Bladder microvascular endothelial cell (primary cell): ENCODE results near the gene UTP11. TPM values are rescaled to one million over a fixed set of nuclear protein-coding genes. Genes with fewer than 3 reads are reported as not detected.

ENCODE experiments used
- total RNA-seq: library from RNA; depleted of rRNA; stranded (reverse); fragments of >200 nt; gene quantifications from 2 replicates; pipeline ENCODE4 v1.2.3, GENCODE V29; 2014

Gene UTP11, protein sequence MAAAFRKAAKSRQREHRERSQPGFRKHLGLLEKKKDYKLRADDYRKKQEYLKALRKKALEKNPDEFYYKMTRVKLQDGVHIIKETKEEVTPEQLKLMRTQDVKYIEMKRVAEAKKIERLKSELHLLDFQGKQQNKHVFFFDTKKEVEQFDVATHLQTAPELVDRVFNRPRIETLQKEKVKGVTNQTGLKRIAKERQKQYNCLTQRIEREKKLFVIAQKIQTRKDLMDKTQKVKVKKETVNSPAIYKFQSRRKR
- 25.0 and 29.5 TPM in 2 replicates for total RNA-seq

GRCh38 chr1:38012363-38013226 is at the start of gene UTP11:
Gene UTP11, plus strand, starts transcription at chr1:38012734. Its CDS starts 69 bp downstream, at chr1:38012803.

DNA sequence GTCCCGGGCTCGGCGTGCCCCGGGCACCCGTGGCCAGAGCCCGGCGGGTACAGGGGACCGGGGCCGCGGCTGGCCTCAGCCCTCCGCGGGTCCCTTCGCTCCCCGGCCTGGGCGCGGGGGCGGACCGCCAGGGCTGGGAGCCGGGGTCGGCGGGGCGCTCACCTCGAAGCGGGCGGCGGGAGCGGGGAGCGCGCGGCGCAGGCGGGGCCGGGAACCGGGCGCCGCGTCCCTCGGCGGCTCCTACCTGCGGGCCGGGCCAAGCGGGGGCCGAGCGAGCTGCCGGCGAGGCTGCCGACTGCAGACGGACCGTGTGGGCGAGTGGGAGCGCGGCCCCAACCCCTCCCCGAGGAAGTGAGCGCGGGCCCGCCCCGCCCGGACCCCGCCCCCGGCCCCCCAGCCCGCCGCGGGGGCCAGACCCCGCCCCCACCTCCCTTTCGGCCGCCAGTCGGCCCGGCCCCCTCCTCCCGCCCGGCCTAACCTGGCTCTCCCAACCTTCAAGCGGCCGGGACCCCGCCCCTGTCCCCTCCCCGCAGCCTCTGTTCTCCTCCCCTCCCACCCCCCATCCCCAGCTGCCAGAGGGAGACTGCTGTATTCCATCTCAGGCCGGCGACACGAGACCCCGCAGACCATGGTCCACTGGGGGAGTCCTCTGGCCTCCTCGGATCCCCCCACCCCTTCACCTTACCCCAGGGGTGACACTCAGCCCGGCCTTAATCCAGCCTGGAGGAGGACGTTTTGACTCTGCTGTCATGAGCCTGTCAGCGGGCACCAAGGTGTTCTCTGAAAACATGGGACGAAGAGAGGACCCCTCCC is 7.1 kb upstream of the UTP11 start, which contains the start of gene FHL3:
Gene FHL3 (minus strand): TSS at position 320 of the 813 bp plus-strand sequence. CDS start 6,102 bp downstream, outside the sequence.

DNA sequence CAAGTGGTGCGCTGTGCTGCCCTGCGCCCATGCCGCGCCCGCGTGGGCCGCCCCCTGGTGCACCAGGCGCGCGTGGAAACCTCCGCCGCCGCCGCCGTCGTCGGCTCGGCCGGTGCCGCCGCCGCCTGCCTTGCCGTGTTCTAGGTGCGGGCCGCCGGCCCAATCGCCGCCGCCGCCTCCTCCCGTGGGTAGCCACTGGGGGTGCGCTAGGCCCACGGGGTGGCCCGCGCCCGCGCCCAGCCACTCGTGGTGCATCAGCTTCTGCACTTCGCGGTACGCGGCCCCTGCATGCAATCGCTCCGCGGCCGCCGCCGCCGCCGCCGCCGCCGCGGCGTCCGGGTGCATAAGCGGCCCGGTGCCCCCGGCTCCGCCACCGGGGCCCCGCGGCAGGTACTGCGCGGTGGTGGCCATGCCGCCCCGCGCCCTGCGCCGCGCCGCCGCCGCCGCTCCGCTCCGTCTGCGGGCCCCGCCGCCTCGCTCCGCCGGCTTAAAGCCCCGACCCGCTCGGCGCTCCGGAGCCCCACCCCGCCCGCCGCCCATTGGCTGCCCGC is 33.9 kb downstream of the UTP11 start, which contains the start of gene POU3F1:
Gene POU3F1 (minus strand): TSS at position 461 of the 551 bp plus-strand sequence. CDS start 50 bp downstream, at position 411.

Other genes starting within 250 kb of the UTP11 start
- gene EPHA10, start 247.6 kb upstream of the UTP11 start, total RNA-seq = under 0.01 TPM in 1 of 2 replicates, not detected in the other
- gene MANEAL, start 218.9 kb upstream of the UTP11 start, total RNA-seq = 0.32 and 1.6 TPM in 2 replicates
- gene C1orf122, start 204.9 kb upstream of the UTP11 start, total RNA-seq = 7.4 and 8.8 TPM in 2 replicates
- gene YRDC, start 204.5 kb upstream of the UTP11 start, total RNA-seq = 12.5 and 18.0 TPM in 2 replicates
- gene MTF1, start 153.1 kb upstream of the UTP11 start, total RNA-seq = 1.9 and 4.8 TPM in 2 replicates
- 14.1 and 29.4 TPM in 2 replicates for gene INPP5B, start 65.7 kb upstream of the UTP11 start, total RNA-seq
- 82.6 and 115 TPM in 2 replicates for gene SF3A3, start 22.7 kb upstream of the UTP11 start, total RNA-seq
- 11.7 and 21.2 TPM in 2 replicates for gene FHL3, start 7.2 kb upstream of the UTP11 start, total RNA-seq
- not detected in 2 replicates for gene POU3F1, start 34.1 kb downstream of the UTP11 start, total RNA-seq